Measurements from ENCODE around the gene S100A13.
A peak's percentile ranks its signal among the peaks of the same experiment; 100 is the strongest.

The S100A13 gene

GRCh38 chr1:153570874-153571273 lies 56.4 kb downstream of the S100A13 start:
- no peaks in the 10 kb centered on the region for H3K36me3 ChIP-seq
- H3K4me3 ChIP-seq (ENCODE audit: low read depth, low read length) = no peak overlapping the region
- H3K27me3 ChIP-seq (ENCODE audit: insufficient read depth, low read depth, severe bottlenecking) = no peaks in the 10 kb centered on the region
- H3K9me3 ChIP-seq (ENCODE audit: severe bottlenecking) = peaks cover 11% of the 10 kb centered on the region
- H3K27ac ChIP-seq = no peak overlapping the region
- peak; percentile 19 for DNase-seq
- no peak for TF ChIP-seq CTCF (IDR thresholded peaks at IDR 0.05; ENCODE audit: low read depth, low read length)

GRCh38 chr1:153569465-153569864 lies 57.8 kb downstream of the S100A13 start:
- Histone ChIP-seq H3K36me3 (no peaks in the 10 kb centered on the region), H3K9me3 (ENCODE audit: severe bottlenecking) (peaks cover 4% of the 10 kb centered on the region), H3K27me3 (ENCODE audit: insufficient read depth, low read depth, severe bottlenecking) (no peaks in the 10 kb centered on the region), H3K4me3 (ENCODE audit: low read depth, low read length) (no peak overlapping the region), H3K27ac (peak overlapping the region; percentile 94)
- no peak for TF ChIP-seq CTCF (IDR thresholded peaks at IDR 0.05; ENCODE audit: low read depth, low read length)
- no peak for DNase-seq

Measured in WERI-Rb-1 (cell line).